Omental fat pad (tissue), 4 donors: ENCODE data around the gene GRIA1. TPM values are rescaled to one million over a fixed set of nuclear protein-coding genes. Genes with fewer than 3 reads are reported as not detected.

Source experiments
- ATAC-seq: fragments of 150-250 bp; one replicate; pipeline ENCODE4 v1.9.1; 2016; ENCODE audit warnings: mild to moderate bottlenecking, moderate library complexity; ENCODE audit not compliant: low FRiP score
- DNase-seq: peaks from one replicate; pipeline ENCODE4 v3.0.0-alpha.2; 2019; ENCODE audit warnings: low spot score
- total RNA-seq, 4 donors: library from RNA; depleted of rRNA; stranded (reverse); fragments of >200 nt; gene quantifications; one replicate each; pipeline ENCODE4 v1.1.0, GENCODE V29; 2016
- TF ChIP-seq, protein P1 (sequence below), 3 donors: fragments of 450-650 bp; IDR thresholded peaks; one replicate each; pipeline ENCODE4 v1.5.1; 2016 to 2017; ENCODE audit warnings: antibody characterized with exemption in 3 of 3, mild to moderate bottlenecking in 3 of 3, moderate library complexity in 2 of 3

Gene GRIA1
- total RNA-seq, 4 donors from 2014 or later, result 1.7 to 9.6 (median 5.0) TPM; not detected in 1

DNA sequence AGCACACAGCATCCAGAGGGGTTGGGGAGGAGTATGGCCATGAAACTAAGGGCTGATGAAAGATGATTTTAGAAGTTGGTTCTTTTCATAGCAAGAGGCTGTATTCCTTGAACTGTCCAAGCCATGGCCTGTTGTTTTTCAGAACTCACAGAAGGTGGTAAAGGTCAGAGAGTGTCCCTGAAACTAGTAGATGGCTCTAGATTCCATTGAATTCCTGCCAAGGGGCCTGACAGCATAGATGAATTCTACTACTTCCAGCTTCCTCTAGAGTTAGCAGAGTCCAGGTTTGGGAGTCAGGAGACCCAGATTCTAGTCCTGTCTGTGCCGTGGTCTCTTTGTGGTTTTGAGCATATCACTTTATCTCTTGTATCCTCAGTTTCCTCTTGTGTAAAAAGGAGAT, 101.6 kb downstream of the GRIA1 start:
- no peak for DNase-seq
- TF ChIP-seq, protein P1, sequence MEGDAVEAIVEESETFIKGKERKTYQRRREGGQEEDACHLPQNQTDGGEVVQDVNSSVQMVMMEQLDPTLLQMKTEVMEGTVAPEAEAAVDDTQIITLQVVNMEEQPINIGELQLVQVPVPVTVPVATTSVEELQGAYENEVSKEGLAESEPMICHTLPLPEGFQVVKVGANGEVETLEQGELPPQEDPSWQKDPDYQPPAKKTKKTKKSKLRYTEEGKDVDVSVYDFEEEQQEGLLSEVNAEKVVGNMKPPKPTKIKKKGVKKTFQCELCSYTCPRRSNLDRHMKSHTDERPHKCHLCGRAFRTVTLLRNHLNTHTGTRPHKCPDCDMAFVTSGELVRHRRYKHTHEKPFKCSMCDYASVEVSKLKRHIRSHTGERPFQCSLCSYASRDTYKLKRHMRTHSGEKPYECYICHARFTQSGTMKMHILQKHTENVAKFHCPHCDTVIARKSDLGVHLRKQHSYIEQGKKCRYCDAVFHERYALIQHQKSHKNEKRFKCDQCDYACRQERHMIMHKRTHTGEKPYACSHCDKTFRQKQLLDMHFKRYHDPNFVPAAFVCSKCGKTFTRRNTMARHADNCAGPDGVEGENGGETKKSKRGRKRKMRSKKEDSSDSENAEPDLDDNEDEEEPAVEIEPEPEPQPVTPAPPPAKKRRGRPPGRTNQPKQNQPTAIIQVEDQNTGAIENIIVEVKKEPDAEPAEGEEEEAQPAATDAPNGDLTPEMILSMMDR (IDR thresholded peaks at IDR 0.05), result no peak
- no peak for ATAC-seq

DNA sequence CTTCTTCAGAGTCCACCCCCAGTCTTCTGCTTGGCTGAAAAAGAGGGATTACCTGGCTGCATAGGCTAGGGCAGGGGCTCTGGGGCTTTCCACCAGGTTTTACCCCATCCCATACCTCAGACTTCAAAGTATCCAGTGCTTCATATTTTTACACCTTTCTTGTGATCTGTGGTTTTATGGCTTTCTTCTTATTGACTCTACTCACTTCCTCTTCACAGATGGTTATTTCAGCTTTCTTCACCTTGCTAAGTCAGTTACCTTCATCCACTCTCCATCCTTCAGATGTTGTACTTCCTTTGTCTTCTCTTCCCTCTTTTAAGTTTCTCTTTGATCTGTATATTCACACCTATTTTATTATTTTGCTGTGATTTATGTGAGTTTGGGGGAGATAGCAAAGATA, 104.3 kb downstream of the GRIA1 start:
- ATAC-seq, result no peak
- TF ChIP-seq, protein P1 (IDR thresholded peaks at IDR 0.05), result no peak
- DNase-seq, result no peak

DNA sequence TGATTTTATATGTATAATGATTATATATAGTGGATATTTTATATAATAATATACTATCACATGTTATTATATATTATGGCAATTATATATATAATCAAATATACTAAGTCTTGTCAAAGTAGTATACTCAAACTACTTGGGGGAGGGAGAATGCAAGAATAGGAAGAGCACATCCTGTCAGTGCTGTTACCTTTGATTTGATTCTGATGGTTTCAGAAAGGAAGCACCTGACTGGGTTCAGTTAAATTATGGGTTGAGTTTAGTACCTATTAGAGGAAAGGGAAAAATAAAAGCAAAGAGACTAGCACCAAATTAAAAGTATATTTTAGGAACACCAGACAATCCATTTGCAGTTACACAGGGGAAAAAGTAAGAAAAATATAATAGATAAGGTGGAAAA, 107.6 kb downstream of the GRIA1 start:
- TF ChIP-seq, protein P1 (IDR thresholded peaks at IDR 0.05), result no peak
- DNase-seq (no peak), ATAC-seq (no peak)

DNA sequence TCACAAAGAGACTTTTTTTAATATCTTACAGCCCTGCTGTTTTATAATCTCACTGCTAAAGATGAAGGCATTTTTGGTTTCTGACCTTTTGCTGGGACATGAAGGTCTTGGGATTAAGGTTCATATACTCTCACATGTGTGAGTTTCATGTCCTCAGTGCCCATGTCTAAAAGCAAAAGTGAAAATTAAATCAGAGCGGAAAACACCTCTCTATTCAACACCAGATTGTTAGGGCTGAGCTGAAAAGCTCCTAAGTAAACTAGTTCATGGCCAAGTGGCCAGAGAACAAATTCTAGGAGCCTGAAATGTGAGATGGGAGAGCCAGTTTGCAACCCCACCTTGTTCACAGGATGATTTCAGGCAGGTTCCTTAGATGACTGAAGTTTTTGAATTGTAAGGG, 110.9 kb downstream of the GRIA1 start:
- DNase-seq (no peak), ATAC-seq (no peak)
- TF ChIP-seq, protein P1 (IDR thresholded peaks at IDR 0.05), result no peak

DNA sequence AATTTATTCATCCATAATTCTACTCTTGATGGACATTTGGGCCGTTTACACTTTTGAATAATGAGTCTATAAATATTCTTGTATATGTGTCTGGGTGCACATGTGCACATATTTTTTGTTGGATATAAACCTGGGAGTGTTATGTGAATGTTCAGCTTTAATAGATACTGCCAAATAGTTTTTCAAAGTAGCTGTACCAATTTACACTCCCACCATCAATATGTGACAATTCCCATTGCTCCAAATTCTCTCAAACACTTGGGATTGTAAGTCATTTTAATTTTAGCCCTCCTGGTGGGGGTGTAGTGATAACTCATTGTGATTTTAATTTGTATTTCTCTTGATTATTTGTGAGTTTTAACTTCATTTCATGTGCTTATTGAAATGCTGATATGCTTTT, 114.9 kb downstream of the GRIA1 start:
- DNase-seq (no peak), ATAC-seq (no peak)
- TF ChIP-seq, protein P1 (IDR thresholded peaks at IDR 0.05), result no peak

DNA sequence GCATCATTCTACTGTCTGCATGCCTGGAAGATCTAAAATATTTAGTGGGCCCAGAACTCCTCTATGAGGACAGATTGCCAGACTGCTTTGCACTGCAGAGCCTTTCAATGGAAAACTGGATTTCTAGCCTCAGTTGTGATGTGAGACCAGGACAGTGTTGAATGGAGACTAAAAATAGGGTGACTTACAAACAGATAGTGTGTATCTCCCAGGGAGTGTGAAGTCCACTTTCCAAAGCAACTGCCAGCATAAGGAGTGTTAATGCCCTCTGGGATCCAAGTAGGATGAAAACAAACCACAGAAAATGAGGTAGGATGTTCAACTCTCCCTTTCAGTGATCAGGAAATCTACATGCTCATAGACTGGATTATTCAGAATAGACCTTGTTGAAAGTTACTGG, 119.5 kb downstream of the GRIA1 start:
- ATAC-seq, result no peak

DNA sequence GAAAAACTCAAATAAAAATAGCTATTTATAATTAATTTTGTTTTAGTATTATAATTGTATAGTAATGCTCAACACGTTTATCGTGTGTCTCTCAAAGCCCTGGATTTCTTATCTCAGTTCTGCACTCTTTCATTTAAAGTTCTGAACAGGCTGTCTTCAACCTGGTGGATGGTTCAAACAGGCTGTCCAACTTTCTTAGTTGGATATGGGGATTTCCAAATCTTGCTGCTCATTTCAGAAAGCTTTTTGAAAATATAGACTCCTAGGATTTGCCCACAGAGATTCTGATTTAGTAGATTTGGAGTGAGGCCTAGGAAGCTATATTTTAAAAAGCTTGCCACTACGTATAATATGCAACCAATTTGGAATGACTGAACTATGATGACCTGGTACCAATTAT, 120.3 kb downstream of the GRIA1 start:
- TF ChIP-seq, protein P1 (IDR thresholded peaks at IDR 0.05), result no peak
- ATAC-seq (no peak), DNase-seq (no peak)

More for the DNA sequence above, 119.5 kb downstream of the GRIA1 start:
- no peak for DNase-seq
- TF ChIP-seq, protein P1 (IDR thresholded peaks at IDR 0.05), result no peak
